Glomerular visceral epithelial cell (primary cell): ENCODE results near the gene SUN1.
"Not testable (repeated sequence)": the region's sequence is repeated elsewhere in the genome, so short reads cannot be mapped to it uniquely, and the experiment has no call there.

Experiments used
- DNase-seq: peaks from one replicate; pipeline ENCODE4 v3.0.0-alpha.2; 2016; ENCODE audit errors: extremely low spot score

Gene SUN1

DNA sequence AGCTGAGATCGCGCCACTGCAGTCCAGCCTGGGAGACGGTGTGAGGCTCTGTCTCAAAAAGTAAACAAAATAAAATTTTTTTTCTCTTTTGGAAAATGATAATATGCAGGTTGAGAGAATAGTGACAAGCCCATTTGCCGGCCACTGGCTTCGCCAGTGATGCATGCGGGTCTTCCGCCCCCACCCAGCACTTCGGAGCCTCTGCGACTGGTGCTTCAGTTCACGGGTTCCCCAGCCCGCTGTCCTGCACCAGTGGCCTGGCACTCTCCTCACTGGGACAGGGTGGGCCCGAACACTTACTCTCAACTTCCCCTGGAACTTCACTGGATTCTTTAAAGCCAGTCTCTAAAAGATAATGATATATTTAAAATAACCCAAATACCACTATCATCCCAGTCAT is 2.7 kb downstream of the SUN1 start:
- DNase-seq = no peak

DNA sequence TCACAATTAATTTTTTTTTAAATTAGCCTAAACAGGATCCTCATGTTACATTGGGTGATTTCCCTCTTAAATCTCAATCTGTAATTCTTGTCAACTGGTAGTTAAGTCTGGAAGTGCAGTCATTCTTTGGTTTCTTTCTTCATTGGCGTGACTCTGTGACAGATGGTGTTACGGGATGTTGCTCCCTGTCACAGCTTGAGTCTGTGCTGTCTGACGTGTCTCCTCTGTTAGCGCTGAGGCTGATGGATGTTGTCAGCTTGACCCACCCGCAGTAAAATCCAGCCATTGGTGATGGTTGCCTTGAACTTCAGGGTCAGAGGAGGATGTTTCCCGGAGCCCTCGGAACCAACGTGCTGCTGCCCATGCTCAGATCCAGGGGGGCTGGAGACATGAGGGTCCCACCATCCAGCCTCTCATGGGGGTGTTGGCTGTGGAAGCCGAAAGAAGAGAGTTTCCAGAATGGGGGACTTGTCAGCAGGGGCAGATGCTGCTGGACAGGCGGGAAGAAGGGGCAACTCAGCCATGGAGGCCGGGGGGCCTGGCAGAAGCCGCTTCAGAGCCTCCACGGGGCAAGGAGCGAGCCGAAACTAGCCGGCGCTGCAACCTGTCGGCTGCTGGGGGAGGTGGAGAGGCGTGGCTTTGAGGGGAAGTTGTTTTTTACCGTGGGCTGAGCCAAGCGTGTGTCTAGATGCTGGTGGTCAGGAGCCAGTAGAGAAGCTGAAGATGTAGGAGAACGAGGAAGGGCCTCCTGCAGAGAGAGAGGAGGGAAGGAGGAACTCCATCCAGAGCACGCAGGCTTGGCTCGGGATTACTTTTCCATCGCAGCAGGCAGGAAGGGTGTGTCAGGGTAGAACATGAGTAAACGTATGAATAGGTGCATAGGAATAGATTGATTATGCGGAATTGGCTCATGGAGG is 3.5 kb downstream of the SUN1 start:
- no peak for DNase-seq

DNA sequence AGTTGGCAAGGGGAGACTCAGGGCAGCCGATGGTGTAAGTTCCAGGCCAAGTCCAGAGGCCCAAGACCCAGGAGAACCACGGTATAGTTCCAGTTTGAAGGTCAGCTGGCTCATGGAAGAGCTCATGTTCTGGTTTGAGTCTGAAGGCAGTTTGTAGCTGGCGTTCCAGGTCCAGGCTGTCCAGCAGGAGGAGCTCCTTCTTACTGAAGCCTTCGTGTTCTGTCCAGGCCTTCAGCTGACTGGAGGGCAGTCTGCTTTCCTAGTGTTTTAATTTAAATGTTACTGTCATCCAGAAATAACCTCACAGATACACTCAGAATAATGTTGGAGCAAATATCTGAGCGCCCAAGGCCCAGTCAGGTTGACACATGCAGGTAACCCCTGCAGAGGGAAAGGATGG is 4.2 kb downstream of the SUN1 start:
- no peak for DNase-seq

DNA sequence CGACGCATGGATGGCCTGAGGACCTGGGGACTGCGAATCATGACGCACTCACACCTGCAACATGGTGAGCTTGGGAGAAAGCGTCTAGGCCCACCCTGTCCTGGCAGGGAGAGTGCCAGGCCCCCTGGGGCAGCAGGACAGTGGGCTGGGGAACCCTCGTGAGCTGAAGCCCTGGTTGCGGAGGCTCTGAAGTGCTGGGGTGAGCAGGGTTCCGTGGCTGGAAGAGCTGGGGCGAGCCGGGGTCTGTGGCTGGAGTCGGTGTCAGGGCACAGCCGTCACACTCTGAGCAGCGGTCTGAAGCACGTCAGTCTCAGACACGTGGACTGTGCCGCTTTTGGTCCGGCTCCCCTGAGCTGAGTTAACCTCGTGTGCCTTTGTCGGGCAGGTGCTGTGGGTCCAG is 4.7 kb downstream of the SUN1 start:
- DNase-seq = no peak

DNA sequence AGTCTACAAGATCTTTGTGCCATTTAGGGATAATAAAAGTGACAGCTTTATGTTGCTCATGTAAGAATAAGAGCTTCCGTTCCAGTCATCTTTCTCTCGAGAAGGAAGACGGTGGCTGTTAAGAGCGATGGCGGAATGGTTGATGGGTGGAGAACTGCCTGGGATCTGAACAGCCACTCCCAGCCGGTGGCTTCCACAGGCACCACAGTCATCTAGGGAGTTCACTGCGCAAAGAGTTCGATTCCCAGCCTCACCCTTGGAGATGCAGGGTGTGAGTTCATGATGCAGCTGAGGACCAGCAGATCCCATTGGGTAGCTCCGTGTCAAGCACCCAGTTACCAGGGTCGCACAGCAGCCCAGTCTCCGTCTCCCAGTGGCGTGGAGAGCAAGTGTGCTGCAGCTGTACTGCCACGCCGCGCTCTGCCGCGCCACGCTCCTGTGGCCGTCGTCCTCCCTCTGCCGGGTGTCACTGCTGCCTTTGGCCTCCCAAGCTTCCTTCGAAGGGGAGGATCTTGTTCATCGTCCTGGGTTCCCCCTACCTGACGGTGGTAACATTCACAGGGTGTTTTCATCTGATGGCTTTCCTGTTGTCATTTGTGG is 7.8 kb downstream of the SUN1 start:
- DNase-seq = no peak

DNA sequence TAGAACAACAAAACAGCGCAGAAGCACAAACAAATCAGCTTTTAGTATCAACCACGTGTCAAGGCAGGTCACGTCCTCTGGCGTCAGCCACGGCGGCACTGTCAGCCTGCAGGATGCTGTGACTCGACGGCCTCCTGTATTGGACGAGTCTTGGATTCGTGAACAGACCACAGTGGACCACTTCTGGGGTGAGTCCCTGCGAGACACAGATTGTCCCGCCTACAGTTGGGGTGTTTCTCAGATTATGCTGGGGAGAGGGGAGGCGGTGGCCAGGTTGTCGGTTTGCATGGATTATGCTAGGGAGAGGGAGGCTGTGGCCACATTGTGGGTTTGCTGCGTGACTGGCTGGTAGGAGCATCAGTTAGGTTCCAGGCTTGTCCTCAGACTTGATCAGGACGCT is 9.7 kb downstream of the SUN1 start:
- DNase-seq = no peak

DNA sequence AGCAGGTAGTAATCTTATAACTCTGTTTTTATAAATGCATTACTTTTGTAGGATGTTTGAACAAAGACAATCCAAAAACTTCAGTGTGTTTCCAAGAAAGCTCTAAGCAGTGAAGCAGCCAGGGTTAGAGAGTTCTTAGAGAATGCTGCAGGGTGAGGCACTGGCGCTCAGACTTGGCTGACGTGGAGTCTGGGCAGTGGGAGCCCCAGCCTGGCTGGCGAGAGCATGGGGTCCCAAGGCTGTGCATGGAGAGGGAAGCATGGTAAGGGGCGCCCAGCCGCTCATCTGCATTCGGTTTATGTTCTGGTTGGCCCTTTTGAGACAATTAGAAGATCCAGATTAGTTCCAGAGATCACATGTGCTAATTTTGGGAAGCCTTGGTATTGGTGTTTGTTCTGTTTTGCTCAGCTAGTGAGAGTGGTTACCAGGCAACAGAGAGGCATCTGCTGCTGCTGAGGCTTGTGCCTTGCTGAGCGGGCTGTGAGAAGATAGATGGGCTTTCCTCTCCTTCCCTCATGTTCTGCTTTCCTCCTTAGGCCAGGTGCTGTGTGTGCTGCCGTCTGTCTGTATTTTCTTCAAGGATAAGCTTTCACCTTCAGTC is 10.3 kb downstream of the SUN1 start:
- DNase-seq = no peak

DNA sequence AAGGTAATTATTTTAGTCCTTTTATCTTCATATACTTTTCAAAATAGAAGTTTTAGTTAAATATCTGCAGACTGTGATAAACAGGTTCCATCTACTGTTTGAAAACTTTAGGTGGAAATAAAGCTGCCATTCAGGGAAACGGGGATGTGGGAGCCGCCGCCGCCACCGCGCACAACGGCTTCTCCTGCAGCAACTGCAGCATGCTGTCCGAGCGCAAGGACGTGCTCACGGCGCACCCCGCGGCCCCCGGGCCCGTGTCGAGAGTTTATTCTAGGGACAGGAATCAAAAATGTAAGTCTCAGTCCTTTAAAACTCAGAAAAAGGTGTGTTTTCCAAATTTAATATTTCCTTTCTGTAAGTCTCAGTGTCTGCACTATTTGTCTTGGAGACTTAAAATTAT is 11.0 kb downstream of the SUN1 start:
- DNase-seq = no peak

DNA sequence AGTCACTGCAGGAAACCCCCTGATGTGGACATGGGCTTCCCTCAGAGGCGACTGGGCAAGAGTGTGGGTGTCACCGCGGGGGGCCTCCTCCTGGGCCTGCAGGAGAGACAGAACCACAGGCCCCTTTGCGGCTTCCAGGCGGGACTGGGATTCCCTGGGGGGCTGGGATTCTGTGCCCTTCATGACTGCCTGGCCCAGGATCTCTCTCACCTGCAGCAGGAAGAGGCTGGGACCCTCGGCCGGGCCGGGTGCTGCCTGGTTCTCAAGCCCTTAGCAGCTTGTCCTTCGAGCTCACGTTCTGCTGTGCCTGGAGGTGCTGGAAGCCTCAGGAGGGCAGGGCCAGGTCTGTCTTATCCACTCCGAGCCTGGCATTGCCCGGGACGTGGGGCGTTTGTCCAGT is 11.8 kb downstream of the SUN1 start:
- DNase-seq = no peak

DNA sequence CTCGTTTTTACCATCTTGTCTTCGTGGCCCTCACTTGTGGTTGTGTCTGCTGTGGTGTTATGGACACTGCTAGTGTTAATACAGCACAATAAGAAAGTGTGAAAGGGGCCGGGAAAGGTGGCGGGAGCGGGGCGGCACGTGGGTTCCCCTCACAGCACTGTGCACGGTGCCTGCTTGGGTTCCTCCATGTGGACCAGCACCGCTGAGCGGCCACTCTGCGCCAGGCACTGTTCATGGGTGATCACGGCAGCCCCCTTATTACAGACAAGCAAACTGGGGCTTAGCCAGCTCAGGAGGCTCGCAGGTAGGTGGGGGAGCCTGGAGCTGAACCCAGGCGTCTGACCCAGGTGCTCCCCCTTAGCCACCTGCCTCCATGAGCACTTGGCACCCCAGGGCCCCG is 12.2 kb downstream of the SUN1 start:
- no peak for DNase-seq

DNA sequence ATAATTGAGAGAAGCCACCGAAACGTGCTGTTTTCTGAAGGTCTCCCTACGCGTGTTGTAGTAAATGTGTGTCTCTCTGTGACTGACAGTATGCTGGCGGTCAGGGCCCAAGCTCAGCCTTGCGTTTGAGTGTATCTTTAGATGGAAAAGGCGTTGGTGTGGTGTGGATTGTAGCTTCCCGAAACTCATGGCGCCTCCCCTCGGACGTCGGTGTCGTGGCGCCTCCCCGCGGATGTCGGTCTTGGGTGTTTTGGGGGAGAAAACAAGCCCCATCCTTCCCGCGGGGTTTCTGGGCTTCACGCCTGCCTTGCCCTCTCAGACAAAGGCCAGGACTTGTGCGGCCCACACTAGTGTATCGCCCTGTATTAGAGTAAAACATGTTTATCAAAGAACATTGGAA is 12.8 kb downstream of the SUN1 start:
- DNase-seq = no peak

DNA sequence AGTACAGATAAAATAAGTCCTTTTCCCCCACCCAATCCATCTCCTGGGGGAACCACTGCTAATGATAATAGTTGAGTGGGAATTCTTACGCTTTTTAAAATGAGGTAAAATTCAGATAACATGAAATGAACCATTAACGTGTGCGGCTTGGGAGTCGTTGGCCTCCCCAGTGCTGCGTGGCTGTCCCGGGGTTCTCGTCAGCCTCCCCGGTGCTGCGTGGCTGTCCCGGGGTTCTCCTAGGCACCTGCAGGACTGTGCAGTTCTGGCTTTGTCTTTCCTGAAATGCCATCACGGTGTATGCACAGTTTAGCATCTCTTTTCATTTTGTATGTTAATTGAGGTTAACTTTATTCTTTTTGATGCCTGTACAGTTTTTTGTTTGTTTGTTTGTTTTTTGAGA is 13.5 kb downstream of the SUN1 start:
- DNase-seq = no peak

DNA sequence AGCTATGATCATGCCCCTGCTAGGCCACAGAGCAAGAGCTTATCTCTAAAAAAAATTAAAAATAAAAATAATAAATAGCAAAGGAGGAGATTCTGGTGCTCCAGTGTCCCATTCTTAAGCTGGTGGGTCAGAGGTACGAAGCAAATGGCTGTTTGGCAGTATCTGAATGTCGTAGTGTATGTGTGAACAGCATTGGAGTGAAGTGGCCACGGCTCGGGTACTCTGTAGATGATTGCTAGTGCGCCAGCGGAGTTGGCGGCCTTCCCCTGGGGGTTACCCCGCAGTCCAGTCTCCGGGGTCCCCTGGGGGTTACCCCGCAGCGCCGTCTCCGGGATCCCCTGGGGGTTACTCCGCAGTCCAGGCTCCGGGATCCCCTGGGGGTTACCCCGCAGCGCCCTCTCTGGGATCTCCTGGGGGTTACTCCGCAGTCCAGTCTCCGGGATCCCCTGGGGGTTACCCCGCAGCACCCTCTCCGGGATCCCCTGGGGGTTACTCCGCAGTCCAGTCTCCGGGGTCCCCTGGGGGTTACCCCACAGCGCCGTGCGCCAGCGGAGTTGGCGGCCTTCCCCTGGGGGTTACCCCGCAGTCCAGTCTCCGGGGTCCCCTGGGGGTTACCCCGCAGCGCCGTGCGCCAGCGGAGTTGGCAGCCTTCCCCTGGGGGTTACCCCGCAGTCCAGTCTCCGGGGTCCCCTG is 14.8 kb downstream of the SUN1 start:
- DNase-seq = not testable (repeated sequence)

DNA sequence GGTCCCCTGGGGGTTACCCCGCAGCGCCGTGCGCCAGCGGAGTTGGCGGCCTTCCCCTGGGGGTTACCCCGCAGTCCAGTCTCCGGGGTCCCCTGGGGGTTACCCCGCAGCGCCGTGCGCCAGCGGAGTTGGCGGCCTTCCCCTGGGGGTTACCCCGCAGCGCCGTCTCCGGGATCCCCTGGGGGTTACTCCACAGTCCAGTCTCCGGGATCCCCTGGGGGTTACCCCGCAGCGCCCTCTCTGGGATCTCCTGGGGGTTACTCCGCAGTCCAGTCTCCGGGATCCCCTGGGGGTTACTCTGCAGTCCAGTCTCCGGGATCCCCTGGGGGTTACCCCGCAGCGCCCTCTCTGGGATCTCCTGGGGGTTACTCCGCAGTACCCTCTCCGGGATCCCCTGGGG is 15.5 kb downstream of the SUN1 start:
- DNase-seq = not testable (repeated sequence)

DNA sequence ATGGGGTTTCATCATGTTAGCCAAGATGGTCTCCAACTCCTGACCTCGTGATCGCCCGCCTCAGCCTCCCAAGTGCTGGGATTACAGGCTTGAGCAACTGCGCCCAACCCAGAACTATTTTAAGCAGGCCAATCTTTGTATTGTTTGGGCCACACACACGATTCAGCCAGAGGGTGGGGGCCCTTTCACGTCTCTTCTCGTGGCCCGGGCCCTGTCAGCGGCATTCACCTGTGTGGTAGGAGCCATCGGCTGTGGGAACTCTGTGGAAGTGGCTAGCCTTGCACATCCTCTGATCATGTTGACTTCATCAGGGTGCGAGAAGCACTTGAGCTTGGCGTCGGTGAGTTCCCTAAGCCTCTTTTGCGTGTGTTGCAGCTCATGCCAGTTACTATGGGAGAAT is 16.9 kb downstream of the SUN1 start:
- no peak for DNase-seq

DNA sequence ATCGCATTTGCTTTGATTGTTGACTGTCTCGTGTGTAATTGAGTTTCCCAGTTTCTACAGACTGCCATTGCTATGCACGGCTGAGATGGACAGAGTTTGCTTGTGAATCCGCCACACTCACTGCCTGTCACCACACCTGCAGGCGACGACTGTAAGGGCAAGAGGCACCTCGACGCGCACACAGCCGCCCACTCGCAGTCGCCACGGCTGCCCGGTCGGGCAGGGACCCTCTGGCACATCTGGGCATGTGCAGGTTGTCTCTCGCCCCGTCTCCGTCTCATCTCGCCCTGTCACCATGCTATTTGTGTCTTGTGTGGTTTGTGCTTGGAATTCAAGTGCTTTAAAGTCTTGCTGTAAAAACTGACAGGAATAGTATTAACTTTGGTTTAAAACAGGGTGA is 17.5 kb downstream of the SUN1 start:
- no peak for DNase-seq

DNA sequence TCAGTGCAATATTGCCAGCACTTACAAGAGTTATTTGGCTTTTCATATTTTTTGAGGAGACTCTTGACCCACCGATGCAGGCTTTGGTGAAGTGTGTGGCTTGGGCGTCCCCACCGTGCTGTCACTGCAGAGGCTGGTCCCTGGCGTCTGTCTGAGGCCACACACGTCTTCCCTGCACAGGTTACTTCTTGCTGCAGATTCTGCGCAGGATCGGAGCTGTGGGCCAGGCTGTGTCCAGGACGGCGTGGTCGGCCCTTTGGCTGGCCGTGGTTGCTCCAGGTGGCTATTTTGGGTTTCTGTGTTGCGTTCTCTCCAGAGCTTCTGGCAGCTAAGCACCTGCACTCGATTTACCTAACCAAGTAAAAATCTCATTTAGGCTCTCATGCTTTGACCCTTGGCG is 18.9 kb downstream of the SUN1 start:
- DNase-seq = no peak

DNA sequence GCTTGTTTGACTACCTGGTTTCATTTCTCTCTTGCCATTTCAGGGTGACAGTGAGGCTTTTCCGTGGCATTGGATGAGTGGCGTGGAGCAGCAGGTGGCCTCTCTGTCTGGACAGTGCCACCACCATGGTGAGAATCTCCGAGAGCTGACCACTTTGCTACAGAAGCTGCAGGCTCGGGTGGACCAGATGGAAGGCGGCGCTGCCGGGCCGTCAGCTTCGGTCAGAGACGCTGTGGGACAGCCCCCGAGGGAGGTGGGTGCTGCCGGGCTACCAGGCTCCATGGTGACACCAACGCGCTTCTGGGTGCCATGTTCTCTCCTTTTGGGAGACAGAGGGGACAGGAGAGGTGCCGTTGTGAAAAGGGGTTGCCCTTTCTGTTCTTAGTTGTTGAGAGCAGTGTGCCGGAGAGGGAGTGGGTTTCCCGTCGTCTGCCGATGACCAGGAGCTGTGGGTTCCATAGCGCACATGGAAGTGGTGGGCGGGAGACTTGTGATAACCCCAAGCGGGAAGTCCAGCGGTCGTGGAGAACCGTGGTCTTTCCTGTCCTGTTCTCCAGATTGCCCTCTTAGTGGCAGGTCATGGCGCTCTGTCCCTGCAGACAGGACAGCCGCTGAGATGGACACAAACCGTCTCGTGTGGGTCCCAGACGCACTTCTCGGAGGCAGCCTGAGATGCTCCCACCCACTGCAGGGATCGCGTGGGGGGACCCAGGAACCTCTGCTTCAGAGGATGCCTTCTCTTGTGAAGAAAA is 21.3 kb downstream of the SUN1 start:
- DNase-seq = no peak

DNA sequence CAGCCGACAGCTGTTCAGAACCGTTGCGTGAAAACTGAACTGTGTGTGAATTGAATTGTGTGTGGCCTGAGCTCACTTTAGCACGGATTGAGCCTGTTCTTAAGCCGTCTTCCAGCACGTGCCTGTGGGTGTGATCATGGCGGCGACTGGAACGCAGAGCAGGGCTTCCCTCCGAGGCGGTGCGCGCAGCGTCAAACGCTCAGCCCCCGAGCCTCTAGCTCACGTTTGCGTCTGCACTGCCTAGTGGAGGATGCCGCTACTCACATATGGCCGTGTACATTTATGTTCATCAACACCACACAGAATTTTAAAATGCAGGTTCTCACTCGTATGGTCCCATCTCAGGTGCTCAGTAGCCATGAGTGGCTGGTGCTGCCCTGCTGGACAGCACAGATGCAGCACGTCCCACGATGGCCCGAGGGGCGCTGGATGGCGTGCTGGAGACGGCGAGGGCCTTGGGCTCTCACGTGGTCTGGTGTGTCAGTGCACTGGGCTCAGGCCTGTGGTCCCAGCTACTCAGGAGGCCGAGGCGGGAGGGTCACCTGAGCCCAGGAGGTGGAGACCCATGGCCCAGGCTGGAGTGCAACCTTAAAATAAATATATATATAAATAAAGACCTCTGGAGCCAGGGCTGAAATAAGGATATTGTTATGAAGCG is 22.0 kb downstream of the SUN1 start:
- DNase-seq = no peak

DNA sequence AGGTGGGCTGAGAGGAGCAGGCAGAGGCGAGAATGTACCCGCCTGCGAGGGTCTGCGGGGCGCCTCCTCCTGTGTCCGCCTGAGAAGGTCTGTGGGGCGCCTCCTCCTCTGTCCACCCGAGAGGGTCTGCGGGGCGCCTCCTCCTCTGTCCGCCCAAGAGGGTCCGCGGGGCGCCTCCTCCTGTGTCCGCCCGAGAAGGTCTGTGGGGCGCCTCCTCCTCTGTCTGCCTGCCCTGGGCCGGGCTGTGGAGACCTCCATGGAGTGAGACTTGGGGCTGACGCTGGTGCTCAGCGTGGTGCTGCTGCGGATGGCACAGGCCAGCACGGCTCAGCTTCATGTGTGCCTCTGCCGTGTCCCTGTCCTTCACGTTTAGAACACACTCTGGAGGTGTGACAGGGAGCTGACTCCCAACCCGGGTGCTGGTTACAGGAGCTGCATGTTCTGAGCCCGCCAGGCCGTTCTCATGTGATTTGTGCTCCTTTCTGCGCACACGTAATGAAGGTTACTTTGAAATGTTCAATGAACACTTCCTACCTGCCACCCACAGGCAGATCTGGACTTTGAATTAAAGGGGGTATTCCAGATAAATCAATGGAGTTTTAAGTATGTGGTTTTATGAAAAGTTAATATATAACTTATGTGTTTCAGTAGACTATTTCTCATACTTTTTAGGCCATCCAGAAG is 23.6 kb downstream of the SUN1 start:
- no peak for DNase-seq
